Breast epithelium (tissue), 3 donors: ENCODE results near the gene RAB3GAP1.

ENCODE experiments used
- POLR2A ChIP-seq: fragments of 450-650 bp; IDR thresholded peaks from one replicate; pipeline ENCODE4 v1.6.1; 2016; ENCODE audit warnings: antibody characterized with exemption, mild to moderate bottlenecking, moderate library complexity
- POLR2AphosphoS5 ChIP-seq, 3 donors: sonication (generic); formaldehyde crosslinking; IDR thresholded peaks; one replicate each; pipeline ENCODE4 v1.6.1; 2017; ENCODE audit warnings: antibody characterized with exemption in 3 of 3
- TF ChIP-seq, protein P1 (sequence below), 3 donors: fragments of 450-650 bp; IDR thresholded peaks; one replicate each; pipeline ENCODE4 v1.5.1; 2016 to 2017; ENCODE audit warnings: antibody characterized with exemption in 3 of 3, mild to moderate bottlenecking in 3 of 3, moderate library complexity in 3 of 3

DNA sequence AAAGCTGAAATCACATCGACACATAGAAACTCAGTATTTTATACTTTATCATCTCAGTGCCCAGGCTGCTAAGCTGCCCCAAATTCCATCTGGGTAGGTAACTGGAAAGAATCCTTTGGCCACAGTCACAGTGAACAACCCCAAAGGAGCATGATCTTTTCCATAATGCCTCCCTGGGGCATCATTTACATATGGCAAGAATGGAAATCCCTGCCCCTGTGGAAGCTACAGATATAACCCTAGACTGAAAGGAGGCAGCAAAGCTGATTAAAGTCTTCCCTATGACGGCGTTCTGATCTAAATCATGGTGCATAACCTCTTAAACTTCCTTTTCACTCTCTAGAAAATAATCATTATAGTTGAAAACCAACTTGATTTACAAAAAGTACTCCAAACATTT lies 46.3 kb upstream of the RAB3GAP1 start:
- TF ChIP-seq, protein P1, sequence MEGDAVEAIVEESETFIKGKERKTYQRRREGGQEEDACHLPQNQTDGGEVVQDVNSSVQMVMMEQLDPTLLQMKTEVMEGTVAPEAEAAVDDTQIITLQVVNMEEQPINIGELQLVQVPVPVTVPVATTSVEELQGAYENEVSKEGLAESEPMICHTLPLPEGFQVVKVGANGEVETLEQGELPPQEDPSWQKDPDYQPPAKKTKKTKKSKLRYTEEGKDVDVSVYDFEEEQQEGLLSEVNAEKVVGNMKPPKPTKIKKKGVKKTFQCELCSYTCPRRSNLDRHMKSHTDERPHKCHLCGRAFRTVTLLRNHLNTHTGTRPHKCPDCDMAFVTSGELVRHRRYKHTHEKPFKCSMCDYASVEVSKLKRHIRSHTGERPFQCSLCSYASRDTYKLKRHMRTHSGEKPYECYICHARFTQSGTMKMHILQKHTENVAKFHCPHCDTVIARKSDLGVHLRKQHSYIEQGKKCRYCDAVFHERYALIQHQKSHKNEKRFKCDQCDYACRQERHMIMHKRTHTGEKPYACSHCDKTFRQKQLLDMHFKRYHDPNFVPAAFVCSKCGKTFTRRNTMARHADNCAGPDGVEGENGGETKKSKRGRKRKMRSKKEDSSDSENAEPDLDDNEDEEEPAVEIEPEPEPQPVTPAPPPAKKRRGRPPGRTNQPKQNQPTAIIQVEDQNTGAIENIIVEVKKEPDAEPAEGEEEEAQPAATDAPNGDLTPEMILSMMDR (IDR thresholded peaks at IDR 0.05), result no peak
- no peak for TF ChIP-seq POLR2AphosphoS5 (IDR thresholded peaks at IDR 0.05)
- no peak for TF ChIP-seq POLR2A
